AG04450 (cell line): Measurements from ENCODE around the gene SLA2. TPM values are rescaled to one million over a fixed set of nuclear protein-coding genes. Genes with fewer than 3 reads are reported as not detected.
"Not testable (repeated sequence)": the region's sequence is repeated elsewhere in the genome, so short reads cannot be mapped to it uniquely, and the experiment has no call there.

Source experiments
- CTCF ChIA-PET: fragments of 300-600, 350-600 bp; formaldehyde crosslinking; extraction: SDS; loops from one replicate; lab custom pipeline; 2022; ENCODE audit warnings: antibody characterized with exemption, inconsistent platforms; lab: Charles Lee
- POLR2A ChIA-PET: fragments of 350-600 bp; formaldehyde crosslinking; extraction: SDS; loops from one replicate; lab custom pipeline; 2021; ENCODE audit warnings: antibody characterized with exemption, inconsistent platforms; lab: Yijun Ruan, JAX
- DNase-seq: peaks from one replicate; pipeline ENCODE4 v3.0.0-alpha.2; 2011; ENCODE audit warnings: low read depth, low spot score
- H3K27ac ChIP-seq: one replicate; pipeline ENCODE4 v1.5.1; 2012; ENCODE audit warnings: low read depth, low read length, control low read depth
- H3K27me3 ChIP-seq: one replicate; pipeline ENCODE4 v1.6.0; 2012; ENCODE audit warnings: low read length; ENCODE audit not compliant: control insufficient read depth, insufficient read depth
- H3K4me3 ChIP-seq: 2 replicates; pipeline ENCODE4 v1.5.1; 2011; ENCODE audit warnings: mild to moderate bottlenecking, low read depth, low read length, control low read depth
- H3K9me3 ChIP-seq: 2 replicates; pipeline ENCODE4 v1.5.1; 2012; ENCODE audit warnings: low read length; ENCODE audit not compliant: control insufficient read depth, insufficient read depth
- CTCF ChIP-seq: IDR thresholded peaks from 2 replicates; pipeline ENCODE4 v1.5.1; 2011; ENCODE audit warnings: low read depth, low read length, control low read depth, inconsistent platforms
- polyA minus RNA-seq: library from RNA; depleted of rRNA, polyadenylated mRNA; stranded (reverse); fragments of >200 nt; gene quantifications from 2 replicates; pipeline ENCODE4 v1.2.3, GENCODE V29; 2011; rRNA and poly(A)+ RNA removed
- polyA plus RNA-seq: library from polyadenylated mRNA; depleted of rRNA; stranded (reverse); fragments of >200 nt; gene quantifications from 2 replicates; pipeline ENCODE4 v1.2.3, GENCODE V29; 2011; rRNA removed

Gene SLA2
- polyA plus RNA-seq (not detected in 2 replicates), polyA minus RNA-seq (not detected in 2 replicates)

- Histone ChIP-seq H3K27ac (no peak within 1 kb of the TSS), H3K27me3 (no peaks in the 10 kb centered on the region), H3K4me3 (no peak within 1 kb of the TSS), H3K9me3 (no peaks in the 10 kb centered on the region)
- no peak for TF ChIP-seq CTCF
- CTCF ChIA-PET, result no interaction called here
- POLR2A ChIA-PET, result no interaction called here
- no peak for DNase-seq
Observed at GRCh38 chr20:36645998-36646397, at the start of gene SLA2. Gene SLA2 (minus strand): TSS chr20:36646196. CDS start chr20:36641335, 4,861 bp downstream.

GRCh38 chr20:36695467-36695866 lies 49.5 kb upstream of the SLA2 start:
- DNase-seq, POLR2A ChIA-PET, H3K27ac ChIP-seq, H3K4me3 ChIP-seq, H3K9me3 ChIP-seq, H3K27me3 ChIP-seq: not testable (repeated sequence)
- CTCF ChIA-PET, result interaction anchor here (1.2 kb wide), 1 partner anchor 12 kb away, joined by 3 read pairs; no protein-coding TSS in a partner anchor

GRCh38 chr20:36688630-36689029 lies 42.6 kb upstream of the SLA2 start:
- POLR2A ChIA-PET, result no interaction called here
- no peaks in the 10 kb centered on the region for H3K27me3 ChIP-seq
- no peak for DNase-seq
- no peaks in the 10 kb centered on the region for H3K9me3 ChIP-seq
- H3K4me3 ChIP-seq, result no peak overlapping the region
- CTCF ChIA-PET, result interaction anchor here (0.7 kb wide), 1 partner anchor 14 kb away, joined by 3 read pairs; no protein-coding TSS in a partner anchor
- TF ChIP-seq CTCF, result no peak
- H3K27ac ChIP-seq, result no peak overlapping the region

GRCh38 chr20:36687850-36688249 lies 41.9 kb upstream of the SLA2 start:
- Histone ChIP-seq H3K27me3 (no peaks in the 10 kb centered on the region), H3K4me3 (no peak overlapping the region), H3K9me3 (no peaks in the 10 kb centered on the region), H3K27ac (no peak overlapping the region)
- POLR2A ChIA-PET, result no interaction called here
- DNase-seq, result no peak
- no peak for TF ChIP-seq CTCF
- CTCF ChIA-PET, result interaction anchor here (0.7 kb wide), 1 partner anchor 14 kb away, joined by 3 read pairs; no protein-coding TSS in a partner anchor

GRCh38 chr20:36686944-36687343 lies 40.9 kb upstream of the SLA2 start:
- CTCF ChIA-PET, result no interaction called here
- POLR2A ChIA-PET, result no interaction called here
- Histone ChIP-seq H3K4me3 (no peak overlapping the region), H3K27ac (no peak overlapping the region), H3K27me3 (no peaks in the 10 kb centered on the region), H3K9me3 (no peaks in the 10 kb centered on the region)
- DNase-seq, result no peak
- TF ChIP-seq CTCF, result no peak
